NCI-H1436 (cell line): ENCODE measurements around the gene TMEFF2.
"Not testable (repeated sequence)": the region's sequence is repeated elsewhere in the genome, so short reads cannot be mapped to it uniquely, and the experiment has no call there.

Source experiments
- DNase-seq: peaks from one replicate; lab custom pipeline; 2025; lab: John Stamatoyannopoulos, UW

TMEFF2 gene

DNA sequence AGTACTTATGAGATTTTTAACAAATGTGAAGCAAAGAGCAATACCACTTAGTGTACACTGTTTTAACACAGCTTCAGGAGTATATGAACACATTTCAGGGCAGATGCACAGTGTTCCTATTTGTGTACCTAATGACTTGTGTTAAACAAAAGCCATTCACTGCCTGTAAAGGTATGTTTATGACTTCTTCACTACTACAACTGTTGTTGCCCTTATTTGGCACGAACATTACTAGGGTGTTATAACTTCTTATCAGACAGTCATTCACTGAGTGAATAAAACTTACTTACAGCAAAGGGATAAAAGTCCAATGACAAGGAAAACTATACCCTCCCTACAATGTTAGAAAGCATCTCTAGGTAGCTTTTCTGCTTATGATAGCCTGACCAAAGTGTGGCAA, 262.4 kb downstream of the TMEFF2 start:
- no peak for DNase-seq

DNA sequence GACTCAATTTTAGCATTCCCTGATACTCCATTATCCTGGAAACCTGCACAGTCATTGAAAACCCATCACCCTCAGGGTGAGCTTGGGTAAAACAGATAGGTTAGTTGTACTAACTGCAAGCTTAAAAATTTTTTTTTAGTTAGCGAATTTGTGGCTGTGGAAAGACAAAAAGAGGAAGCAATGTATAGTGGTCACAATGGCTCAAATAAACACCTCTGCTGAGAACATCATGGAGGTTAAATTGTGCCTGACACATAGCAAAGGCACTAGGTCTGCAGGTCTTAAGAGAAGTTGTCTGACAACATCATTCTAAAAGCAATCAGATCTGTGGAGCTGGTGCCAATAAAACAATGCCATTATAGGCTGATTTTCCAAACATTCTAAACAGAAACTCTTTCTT, 263.4 kb downstream of the TMEFF2 start:
- DNase-seq: no peak

DNA sequence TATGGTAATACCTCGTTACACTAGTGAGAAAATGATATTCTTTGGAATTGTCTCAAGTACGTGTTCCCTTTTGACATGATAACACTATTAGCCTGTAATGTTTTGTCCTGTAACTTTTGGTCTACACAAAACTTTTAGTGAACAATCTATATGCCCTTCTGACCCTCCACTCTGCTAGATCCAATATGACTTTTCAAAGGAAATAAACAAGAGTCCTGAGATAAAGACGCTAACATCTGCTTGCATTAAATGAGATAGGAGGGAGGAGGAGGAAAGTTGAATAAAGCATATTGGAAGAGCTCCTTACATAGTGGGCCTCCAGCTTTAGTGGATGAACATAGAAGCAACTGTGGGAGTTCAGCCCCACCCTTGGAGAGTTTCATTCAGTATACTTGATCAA, 264.5 kb downstream of the TMEFF2 start:
- DNase-seq: no peak

DNA sequence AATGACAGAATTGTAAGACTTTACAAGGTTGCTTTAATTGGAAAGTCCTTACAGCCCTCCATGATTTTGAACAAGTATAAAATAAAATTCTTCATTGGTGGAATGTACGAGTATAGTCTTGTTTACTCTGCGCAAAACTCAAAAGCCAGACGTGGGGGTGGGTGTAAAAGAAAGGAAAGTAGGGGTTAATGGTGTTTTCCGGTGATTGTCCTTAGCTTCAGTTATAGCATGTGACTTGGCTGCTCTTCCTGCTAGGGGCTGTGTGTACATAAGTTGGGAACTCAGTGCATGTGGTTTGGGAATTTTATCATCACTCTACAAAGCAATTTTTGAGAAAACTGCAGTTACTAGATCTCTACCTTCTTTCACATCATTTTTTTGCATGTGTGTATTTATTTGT, 265.4 kb downstream of the TMEFF2 start:
- no peak for DNase-seq

DNA sequence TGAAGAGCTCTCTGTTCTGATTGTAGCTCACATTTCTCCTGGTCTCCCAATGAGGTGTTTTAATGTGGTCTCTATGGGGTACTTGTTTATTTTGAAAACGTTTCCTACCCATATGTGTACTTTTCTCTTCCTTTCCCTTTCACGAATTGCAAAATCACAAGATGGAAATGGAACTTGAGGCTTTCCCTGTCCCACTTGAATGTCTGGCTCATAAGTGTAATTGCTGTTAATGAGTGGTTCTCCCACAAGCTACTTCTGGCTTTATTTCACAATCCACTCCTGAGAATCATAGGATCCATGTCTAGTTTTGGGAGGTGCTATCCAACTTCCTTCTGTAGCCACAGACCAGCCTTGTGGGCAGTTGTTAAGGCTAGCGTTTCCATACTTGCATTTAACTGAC, 266.7 kb downstream of the TMEFF2 start:
- DNase-seq: peak; percentile 7

DNA sequence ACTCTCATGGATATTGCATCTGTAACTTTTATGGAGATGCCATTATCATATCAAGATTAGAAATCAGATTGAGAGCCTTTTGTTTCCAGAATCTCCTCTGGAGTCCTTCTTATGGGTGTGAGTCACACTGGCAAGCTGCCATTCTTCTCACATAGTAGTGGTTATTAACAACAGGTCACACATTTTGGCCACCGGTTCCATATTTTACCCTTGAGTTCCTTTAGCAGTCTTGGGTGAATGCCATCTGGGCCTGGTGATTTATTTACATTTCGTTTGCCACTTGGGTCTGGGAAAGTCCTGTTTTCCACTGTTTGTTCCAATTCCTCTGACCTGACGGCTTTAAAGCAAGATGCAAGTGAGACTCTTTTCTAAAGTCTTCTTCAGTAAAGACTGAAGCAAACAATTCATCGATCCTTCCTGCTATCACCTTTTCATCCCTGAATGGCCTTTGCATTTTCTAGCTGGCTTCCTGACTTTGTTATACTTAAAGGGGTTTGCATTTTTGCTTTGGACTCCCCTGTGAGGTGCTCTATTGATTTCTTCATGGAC, 267.3 kb downstream of the TMEFF2 start:
- no peak for DNase-seq

DNA sequence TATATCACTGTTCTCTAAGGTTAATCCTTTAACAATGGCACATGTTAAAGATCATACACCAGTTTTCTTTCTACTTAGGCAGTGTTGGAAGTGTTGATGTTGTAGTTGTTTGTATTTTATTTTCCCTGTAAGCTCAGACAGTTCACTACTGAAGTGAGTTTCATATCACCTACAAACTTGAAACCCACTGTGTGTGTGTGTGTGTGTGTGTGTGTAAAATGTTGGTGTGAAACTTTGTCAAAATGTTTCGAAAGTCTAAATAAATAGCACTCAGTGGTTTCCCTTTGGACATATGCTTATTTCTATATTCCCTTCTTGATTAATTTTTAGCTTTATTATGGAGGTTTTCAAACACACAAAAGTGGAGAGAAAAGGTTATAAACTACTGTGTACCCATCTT, 268.1 kb downstream of the TMEFF2 start:
- no peak for DNase-seq

DNA sequence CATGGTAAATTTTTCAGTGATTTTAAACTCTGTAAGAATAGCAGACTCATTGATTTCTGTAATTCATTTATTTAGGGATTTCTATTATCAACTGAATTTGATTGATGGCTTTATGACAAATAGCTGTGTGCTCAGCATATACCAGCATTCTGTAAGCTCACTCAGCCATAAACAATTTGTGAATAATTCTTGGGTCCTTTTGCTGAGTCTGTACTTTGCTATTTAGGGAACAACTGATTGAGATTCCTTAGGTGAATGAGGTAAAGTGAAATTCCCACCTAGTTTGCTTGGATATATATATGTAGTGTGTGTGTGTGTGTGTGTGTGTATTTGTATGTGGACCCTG, 271.1 kb downstream of the TMEFF2 start:
- no peak for DNase-seq

DNA sequence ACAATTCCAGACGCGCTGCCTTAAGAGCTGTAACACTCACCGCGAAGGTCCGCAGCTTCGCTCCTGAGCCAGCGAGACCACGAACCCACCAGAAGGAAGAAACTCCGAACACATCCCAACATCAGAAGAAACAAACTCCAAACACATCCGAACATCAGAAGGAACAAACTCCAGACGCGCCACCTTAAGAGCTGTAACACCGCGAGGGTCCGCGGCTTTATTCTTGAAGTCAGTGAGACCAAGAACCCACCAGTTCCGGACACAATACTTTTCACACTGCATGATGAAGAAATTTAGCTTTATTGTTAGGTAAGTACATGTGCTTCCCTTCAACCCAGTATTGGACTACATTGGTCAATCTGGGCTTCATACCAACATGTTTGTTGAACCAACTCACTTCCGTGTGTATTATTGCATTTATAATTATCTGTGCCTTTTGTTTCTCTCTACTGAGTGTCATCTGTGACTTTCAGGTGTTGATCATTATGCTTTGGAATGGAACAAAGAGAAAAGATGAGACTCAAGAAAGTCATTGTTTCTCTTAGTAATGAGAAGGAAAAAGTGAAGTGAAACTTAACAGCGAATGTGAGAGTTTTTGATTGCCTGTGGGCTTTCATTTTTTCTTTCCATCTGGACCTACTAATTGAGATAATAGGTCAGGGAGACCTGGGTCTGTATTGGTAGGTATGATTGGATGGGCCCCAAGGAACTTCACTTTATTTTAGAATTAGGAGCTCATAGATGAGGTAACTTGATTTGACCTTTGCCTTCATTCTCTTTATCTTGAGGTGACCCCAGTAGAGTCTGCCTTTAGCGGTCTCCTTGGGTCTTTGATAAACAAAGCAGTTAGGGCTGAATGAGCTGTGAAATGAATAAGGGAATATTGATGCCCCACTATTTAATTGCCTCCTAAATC, 271.7 kb downstream of the TMEFF2 start:
- DNase-seq: no peak

DNA sequence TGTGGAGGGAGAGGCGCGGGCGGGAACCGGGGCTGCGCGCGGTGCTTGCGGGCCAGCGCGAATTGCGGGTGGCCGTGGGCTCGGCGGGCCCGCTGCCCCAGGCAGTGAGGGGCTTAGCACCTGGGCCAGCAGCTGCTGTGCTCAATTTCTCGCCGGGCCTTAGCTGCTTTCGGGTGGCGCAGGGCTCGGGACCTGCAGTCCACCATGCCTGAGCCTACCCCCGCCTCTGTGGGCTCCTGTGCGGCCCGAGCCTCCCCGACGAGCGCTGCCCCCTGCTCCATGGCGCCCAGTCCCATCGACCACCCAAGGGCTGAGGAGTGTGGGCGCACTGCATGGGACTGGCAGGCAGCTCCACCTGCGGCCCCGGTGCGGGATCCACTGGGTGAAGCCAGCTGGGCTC, 273.1 kb downstream of the TMEFF2 start:
- DNase-seq: not testable (repeated sequence)

DNA sequence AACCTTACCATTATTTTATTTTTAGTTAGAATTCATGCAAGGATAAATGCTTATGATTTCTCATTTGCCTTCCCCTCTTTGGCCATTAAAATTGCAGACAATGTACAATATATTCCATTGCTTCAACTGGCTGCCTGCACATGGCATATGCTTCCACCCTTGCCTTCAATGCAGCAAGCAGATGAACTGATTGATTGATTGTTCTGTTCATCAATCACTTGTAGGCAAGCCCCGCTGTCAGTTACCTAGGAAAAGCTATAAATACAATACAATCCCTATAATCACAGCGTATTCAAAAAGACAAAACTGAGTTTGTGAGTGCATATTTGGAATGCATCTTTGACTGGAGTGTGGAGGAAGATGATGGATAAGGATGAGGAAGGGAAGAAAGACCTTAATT, 274.2 kb downstream of the TMEFF2 start:
- DNase-seq: no peak

DNA sequence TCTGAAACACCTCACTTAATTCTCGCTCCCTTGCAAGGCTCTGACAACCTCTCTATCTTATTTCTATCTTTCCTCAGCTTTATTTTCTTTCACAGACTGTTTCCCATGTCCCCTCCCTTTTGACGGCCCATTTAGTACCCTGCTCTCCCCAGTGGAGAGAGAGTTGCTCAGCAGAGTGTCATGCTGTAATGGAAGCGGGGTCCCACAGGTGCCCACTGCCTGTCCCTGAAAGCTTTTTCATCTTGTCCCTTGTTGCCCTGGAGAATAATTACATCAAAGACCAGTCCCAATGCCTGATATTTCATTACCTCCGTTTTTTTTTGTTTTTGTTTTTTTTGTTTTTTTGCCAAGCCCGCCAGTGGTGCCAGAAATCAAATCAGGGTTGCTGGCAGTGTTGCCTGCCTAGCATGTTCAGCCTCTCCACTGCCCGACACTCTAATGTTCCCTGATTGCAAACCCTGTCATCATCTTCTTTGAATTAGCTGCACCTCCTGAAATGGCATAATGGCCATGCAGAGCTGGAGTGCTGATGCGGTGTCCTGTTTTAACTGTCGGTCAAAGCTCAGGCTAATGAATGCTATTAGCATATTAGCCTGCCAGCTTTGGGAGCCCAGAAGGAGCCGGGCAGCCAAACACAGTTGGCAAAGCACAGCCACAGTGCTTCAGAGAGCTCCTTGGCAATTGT, 276.6 kb downstream of the TMEFF2 start:
- peak; percentile 12 for DNase-seq

DNA sequence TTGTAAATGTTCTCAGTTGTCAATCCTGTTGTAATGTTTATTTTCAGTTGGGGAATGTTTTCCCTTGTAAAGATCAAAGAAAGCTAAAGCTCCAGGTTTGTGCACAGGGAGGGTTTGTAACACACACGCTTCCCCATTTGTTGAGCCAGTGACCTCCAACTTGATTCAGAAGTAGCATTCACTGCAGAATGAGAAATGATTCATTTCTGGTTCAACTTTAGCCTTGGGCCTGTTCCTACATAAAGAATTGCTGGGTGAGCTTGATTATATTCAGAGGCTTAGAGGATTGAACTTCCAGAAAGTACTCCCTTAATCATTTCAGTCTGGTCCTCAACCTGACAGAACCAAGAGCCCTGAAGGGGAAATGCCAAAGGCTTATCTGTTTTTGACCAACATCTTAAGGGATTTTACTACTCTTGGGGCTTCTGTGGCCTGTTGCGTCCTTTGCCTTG, 277.3 kb downstream of the TMEFF2 start:
- no peak for DNase-seq

DNA sequence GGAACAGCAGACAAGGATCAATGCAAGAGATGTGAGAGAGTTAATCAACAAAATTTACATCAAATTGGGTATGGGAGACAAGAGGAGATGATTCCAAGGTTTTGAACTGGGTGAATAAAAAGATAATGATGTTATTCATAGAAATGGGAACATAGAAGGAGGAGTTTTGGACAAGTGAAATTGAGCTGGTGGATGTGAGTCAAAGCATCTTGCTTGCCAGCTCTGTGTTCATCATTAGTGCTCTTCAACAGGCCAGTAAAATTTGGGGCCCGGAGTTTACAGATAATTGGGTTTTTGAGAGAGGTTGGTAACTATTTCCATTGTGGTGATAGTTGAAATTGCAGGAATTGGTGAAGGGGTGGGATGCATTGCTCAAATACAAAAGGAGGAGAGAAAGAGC, 277.9 kb downstream of the TMEFF2 start:
- no peak for DNase-seq

DNA sequence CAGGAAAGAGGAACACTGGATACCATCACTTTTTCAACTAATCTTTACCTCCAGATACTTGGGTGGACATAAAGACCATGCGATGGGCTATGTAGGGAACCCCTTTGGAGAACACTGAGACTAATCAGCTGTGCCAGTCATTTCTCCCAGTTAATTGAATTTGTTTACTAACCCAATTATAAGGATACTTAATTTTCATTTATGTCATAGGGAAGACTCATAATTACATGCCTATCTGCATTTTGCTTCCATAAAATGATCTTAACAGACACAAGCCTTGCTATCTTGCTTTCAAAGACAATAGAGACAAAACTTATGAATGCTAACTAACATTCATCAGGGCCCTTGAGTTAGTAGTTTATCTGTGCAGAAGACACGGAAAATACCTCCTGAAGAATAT, 279.0 kb downstream of the TMEFF2 start:
- no peak for DNase-seq

DNA sequence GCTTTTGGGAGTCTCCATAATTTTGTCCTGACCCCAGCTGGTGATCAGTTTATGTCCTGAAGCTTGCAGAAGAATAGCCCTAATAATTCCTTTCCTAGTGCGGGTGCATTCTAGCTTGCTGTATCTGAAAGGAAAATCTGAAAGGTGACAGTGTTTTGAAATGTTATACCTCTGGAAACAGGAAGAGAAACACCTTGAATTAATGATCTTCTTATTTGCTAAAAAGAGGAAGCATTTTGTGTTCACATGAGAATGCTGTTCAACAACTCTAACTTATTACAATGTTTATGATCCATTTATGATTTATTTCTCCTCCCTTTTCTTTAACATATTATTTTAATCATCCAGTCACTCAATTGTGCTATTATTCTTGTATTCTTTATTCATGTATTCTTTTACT, 280.9 kb downstream of the TMEFF2 start:
- no peak for DNase-seq

DNA sequence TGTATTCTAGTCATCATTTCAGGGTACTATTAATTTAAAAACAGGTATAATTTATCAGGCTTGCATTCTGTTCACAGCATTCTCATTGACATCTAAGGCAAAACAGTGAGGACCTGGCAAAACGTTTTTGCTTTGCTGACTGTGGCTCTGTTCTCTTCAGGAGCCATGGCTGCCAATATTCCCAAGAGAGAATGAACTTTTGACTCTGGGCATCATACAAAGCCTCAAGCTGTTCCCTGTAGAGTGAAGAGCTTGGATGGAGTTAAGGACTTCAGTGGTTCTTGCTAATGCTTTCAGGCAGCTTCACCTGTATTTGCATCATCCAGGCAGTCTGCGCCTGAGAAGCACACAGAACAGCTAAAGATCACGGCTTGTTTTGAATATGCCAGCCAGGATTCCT, 282.0 kb downstream of the TMEFF2 start:
- no peak for DNase-seq

DNA sequence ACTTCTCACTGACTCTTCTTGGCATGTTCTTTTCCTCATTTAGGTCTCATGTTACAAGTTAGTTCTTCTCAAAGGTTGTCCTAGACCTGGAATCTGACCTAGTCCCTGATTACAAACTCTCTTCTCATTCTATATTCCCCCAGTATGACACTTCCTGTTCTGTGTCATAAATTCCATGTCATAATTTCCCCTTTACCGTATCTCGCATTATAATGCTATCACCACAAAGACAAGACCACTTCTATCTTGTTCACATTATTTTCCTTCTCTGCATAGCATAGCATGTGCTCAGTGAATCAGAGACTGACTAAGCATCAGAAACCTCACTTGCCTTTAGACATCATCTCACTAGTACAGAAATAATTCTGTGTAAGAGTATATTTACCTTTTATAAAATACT, 284.2 kb downstream of the TMEFF2 start:
- DNase-seq: no peak

DNA sequence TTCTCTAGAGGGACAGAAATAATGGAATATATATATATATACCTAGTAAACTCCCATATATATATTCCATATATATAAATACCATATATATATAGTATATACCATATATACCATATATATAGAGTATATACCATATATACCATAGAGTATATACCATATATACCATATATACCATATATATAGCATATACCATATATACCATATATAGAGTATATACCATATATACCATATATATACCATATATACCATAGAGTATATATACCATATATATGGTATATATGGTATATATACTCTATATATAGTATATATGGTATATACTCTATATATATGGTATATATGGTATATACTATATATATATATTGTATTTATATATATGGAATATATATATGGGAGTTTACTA, 285.9 kb downstream of the TMEFF2 start:
- DNase-seq: no peak

DNA sequence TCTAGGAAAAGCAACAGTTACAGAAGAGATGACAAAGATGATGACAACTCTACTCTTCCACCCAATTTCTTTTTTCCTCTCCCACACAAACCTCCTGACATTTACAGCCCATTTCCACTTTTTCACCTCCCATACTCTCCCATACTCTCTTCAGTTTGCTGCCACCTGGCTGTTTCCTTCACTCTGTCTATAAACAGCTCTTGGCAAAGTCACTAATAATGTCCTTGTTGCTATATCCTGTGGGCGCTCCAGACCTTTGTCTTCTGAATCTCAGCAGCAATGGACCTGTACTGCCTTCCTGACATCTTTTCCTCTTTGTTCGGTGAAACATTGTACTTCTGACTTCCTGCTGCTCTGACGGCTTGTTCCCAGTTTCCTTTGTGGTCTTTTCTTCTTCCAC, 287.2 kb downstream of the TMEFF2 start:
- no peak for DNase-seq

DNA sequence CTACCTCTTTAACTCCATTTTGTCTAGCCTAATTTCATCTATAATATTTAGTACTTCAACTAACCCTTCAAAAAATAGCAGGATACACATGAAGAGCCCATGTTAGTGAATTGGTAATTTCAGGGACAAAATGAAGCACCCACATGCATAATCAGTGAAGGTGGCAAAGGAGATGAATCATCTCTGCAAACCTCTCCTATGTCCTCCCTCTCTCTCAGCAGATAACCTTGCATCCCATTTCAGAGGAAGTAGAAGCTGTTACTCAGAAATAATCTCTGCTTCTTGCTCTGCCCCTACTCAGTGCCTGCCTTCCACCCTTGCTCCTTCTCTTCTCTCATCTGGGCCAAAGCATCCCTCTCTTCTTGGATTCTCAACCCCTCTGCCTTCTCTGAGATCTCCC, 287.6 kb downstream of the TMEFF2 start:
- no peak for DNase-seq

DNA sequence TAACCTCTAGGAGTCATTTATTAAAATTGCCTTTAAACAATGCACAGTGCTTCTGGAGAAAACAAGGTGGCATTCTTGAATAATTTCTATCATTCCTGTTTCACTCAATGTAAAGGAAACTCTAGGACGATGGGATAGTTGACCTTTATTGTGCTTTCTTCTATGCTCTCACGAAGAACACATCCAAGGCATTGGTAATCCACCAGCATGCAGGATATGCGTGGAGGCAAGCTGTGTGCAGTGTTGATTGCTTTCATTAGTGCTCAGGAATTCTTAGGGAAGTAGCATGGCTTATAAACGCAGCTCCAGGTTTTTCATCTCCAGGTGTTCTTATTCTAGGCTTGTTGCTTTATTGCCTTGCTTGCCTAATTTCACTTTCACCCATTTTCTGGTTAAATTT, 289.4 kb downstream of the TMEFF2 start:
- DNase-seq: no peak

DNA sequence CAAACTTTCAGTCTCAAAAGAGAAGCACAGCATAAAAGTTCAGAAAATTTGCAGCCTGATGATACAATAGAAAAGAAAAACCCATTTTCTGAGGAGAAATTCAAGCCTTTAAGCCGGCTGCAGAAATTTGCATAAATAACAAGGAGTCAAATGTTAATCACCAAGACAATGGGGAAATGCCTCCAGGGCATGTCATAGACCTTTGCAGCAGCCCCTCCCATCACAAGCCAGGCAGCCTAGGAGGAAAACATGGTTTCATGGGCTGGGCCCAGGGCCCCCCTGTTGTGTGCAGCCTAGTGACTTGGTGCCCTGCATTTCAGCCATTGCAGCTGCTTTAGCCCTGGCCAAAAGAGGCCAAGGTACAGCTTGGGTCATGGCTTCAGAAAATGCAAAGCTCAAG, 293.7 kb downstream of the TMEFF2 start:
- no peak for DNase-seq
